HS-27A (cell line): ENCODE measurements around the gene GJB4.
"Not testable (repeated sequence)": the region's sequence is repeated elsewhere in the genome, so short reads cannot be mapped to it uniquely, and the experiment has no call there.

Experiments
- DNase-seq: peaks from one replicate; pipeline ENCODE4 v3.0.0-alpha.2; 2012; ENCODE audit warnings: low read depth, missing footprints

The GJB4 gene

GRCh38 chr1:34746785-34747637, 12.5 kb upstream of the GJB4 start:
- no peak for DNase-seq

DNA sequence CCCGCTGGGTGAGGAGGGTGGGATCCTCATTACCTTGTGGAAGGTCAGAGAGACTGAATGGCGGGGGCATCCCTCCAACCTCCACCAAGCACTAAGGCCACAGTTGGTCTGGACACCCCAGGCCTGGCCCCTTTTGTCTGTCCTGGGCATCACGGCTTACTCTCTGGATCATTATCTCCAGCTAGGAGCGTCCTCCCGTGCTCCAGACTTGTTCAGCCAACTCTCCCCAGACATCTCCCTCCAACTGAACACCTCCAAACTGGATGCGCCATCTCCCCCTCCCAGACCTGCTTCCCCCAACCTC, 11.9 kb upstream of the GJB4 start:
- DNase-seq: no peak

- DNase-seq: no peak
Observed at GRCh38 chr1:34749992-34750391, 9.5 kb upstream of the GJB4 start.

DNA sequence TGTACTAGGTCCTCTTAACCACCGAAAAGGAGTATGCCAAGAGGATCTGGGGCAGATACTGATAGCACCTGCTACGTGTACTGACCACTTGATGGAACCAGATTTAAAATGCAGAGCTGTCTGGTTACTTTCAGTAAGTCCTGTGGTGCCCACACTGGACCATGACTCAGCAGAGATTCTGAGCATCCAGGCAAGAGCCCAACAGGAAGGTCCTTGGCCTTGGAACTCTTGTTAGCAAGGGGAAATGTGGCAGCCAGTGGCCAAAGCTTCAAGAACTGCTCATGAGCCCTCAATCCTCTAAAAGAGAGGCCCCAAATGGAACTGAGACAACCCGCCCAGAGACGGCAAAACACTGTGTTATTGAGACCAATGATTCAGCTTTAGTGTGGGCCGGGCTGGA, 8.9 kb upstream of the GJB4 start:
- DNase-seq: no peak

GRCh38 chr1:34753163-34753562, 6.4 kb upstream of the GJB4 start:
- no peak for DNase-seq

GRCh38 chr1:34754964-34755637, 4.4 kb upstream of the GJB4 start, which contains the start of gene GJB5:
TSS of gene GJB5 (plus strand) at chr1:34755047. CDS start at chr1:34757331, 2,284 bp downstream.
- no peak for DNase-seq

DNA sequence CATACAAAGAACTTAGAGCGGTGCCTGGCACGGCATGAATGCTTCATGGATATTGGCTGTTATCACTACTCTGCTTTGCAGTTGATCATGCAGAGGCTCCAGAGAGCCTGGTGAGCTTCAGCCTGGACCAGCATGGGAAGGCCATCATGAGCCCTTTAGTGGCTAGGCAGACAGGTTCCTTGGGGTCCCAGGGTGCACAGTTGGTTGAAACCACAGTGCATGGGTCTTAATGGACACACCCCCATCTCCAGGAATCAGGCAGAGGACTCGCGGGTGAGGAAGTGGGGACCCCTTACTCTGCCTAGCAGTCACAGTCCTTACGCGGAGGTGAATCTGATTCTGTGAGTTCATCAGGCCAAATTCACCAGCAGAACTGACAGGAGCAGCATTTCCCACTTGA, 3.6 kb upstream of the GJB4 start:
- DNase-seq: no peak

GRCh38 chr1:34757386-34757785, 2.2 kb upstream of the GJB4 start:
- no peak for DNase-seq

- no peak for DNase-seq
Observed at GRCh38 chr1:34758751-34759150, 789 bp upstream of the GJB4 start.

- DNase-seq: no peak
Observed at GRCh38 chr1:34761176-34761761, 1.7 kb downstream of the GJB4 start.

DNA sequence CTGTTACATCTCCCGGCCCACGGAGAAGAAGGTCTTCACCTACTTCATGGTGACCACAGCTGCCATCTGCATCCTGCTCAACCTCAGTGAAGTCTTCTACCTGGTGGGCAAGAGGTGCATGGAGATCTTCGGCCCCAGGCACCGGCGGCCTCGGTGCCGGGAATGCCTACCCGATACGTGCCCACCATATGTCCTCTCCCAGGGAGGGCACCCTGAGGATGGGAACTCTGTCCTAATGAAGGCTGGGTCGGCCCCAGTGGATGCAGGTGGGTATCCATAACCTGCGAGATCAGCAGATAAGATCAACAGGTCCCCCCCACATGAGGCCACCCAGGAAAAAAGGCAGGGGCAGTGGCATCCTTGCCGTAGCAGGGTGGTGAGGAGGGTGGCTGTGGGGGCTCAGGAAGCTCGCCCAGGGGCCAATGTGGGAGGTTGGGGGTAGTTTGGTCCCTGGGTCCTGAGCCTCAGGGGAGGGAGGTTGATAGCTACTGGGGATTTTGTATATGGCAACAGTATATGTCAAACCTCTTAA, 2.3 kb downstream of the GJB4 start:
- DNase-seq: no peak

DNA sequence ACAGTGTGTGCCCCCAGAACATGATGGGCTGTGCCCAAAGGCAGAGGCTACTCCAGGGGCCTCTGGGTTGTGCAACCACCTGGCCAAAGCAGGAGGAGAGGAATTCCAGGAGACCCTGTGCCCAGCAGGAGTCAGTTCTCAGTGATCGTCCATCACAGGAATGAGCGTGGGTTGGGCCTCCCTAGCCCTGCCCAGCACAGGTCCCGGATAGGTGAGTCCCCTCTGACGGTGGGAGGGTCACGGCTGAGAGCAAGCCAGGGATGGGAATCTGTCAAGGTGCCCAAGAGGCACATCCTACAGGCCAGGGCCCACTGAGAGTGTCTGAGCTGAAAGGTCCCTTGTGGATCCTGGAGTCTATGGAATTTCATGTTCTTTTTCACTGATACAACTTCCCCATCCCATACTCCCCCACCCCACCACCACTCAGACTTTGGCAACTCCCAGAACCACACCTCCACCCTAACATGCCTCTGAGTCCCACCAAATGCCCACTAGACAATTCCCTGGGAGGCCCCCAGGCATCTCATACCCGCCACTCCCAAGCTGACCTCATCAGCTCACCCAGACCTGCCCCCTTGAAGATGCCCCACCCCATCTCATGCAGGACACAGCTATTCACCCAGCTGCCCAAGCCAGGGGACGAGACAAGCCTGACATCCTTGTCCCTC, 3.1 kb downstream of the GJB4 start:
- no peak for DNase-seq

DNA sequence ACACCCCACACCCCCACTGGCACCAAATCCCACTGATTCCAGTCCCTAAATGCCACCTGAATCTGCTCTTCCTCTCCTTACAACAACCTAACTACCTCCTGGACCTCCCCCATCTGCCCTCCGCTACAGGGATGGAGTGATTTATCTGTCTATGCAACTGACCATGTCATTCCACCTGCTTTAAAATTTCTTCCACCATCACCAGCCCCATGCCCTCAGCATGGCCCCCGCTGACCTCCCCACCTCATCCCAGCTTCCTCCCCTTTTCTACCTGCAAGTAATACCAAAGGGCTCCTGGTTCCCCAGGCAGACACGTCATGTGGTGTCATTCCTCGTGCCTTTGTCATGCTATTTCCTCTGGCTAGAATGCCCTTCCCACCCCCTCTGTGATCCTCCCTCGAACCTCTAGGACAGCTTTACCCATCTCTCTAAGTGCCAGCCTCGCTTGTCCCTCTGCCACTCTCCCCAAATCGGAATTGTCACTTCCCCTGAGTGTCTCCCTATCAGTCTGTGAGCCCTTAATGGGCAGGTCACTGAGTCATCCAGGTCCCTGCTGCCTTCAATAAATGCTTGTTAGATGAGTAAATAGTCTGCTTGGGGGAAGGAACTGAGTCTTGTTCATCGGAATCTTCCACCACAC, 3.7 kb downstream of the GJB4 start:
- no peak for DNase-seq

DNA sequence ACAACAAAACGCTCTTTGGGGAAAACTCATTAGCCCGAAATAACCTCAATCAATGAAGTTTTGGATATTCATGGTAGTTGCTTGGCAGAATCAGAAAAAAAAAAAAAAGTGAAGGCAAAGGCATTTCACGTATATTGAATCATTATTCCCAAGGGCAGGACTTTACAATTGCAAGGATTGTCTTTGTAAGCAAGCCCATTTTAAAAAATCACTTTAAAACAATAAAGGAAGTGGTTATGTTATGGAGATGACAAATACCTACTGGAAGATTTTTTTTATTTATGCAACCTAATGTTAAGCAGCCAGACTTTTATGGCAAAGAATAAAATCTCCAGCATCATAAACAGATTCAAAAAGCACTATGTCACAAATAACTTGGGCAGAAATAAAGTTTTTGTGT, 9.3 kb downstream of the GJB4 start:
- DNase-seq: no peak

GRCh38 chr1:34770891-34771504, 11.5 kb downstream of the GJB4 start:
- no peak for DNase-seq

GRCh38 chr1:34771573-34772371, 12.2 kb downstream of the GJB4 start:
- no peak for DNase-seq

DNA sequence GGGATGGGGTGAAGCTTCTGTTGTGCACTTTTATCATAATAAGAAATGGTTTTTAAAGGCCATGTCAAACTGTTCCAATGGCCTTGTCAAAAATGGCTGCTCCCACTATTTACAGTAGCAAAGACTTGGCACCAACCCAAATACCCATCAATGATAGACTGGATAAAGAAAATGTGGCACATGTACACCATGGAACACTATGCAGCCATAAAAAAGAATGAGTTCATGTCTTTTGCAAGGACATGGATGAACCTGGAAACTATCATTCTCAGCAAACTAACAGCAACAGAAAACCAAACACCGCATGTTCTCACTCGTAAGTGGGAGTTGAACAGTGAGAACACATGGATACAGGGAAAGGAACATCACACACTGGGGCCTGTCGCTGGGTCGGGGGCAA, 13.6 kb downstream of the GJB4 start:
- DNase-seq: not testable (repeated sequence)

DNA sequence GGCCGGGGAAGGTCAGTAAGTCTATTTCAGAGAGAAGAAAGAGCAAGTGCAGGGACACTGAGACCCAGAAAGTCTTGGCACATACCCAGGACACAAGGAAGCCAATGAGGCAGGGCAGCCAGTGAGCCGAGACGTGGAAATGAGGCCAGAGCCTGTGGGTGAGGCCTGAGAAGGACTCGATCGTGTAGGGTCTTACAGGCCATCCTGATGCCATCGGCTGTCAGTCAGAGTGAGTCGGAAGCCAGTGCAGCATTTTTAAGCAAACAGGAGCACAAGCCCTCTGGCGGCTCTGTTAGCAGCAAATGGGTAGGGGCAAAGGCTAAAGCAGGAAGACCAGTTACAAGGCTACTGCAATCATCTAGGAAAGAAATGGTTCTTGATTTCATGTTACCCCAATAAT, 15.4 kb downstream of the GJB4 start:
- DNase-seq: no peak

DNA sequence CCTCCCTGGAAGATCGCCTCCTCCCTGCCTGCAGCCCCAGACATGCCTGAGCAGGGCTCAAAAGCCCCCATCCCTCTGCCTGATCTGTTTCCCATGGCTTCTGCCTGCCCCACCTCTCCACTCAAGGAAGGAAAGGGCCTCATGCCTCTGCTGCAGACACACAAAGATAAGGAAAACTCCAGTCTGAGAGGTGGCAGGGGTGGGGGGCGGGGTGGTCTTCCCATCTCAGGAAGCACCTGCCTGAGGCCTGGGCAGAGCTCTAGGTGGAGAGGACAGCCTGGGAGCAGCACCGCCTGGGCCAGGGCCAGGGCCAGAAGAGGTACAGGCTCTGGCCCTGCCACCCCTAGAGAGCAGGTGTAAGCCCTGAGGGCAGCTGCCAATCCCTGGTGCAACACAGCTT, 17.4 kb downstream of the GJB4 start:
- DNase-seq: no peak

GRCh38 chr1:34777519-34778321, 18.2 kb downstream of the GJB4 start:
- no peak for DNase-seq
